NCI-H2029 treated with DMSO at 0.1 percent for 48 hours (cell line): ENCODE data around the gene DTWD2.
"Not testable (repeated sequence)": the region's sequence is repeated elsewhere in the genome, so short reads cannot be mapped to it uniquely, and the experiment has no call there.

Source experiments
- DNase-seq: peaks from one replicate; lab custom pipeline; 2025; lab: John Stamatoyannopoulos, UW

DTWD2 gene

GRCh38 chr5:118996098-118996497 is 7.8 kb upstream of the DTWD2 start:
- no peak for DNase-seq

- DNase-seq: no peak
Observed at GRCh38 chr5:118994595-118994994, 6.2 kb upstream of the DTWD2 start.

GRCh38 chr5:118993118-118993517 is 4.8 kb upstream of the DTWD2 start:
- DNase-seq: not testable (repeated sequence)

- not testable (repeated sequence) for DNase-seq
Observed at GRCh38 chr5:118992055-118992454, 3.7 kb upstream of the DTWD2 start.

- no peak for DNase-seq
Observed at GRCh38 chr5:118990582-118990981, 2.2 kb upstream of the DTWD2 start.

GRCh38 chr5:118989816-118990215 is 1.5 kb upstream of the DTWD2 start:
- no peak for DNase-seq

GRCh38 chr5:118988866-118989180 is 476 bp upstream of the DTWD2 start:
- DNase-seq: peak; percentile 21

- no peak for DNase-seq
Observed at GRCh38 chr5:118984602-118985001, 3.7 kb downstream of the DTWD2 start.

- DNase-seq: no peak
Observed at GRCh38 chr5:118981783-118982182, 6.6 kb downstream of the DTWD2 start.

- DNase-seq: no peak
Observed at GRCh38 chr5:118980438-118980837, 7.9 kb downstream of the DTWD2 start.

GRCh38 chr5:118980017-118980416 is 8.3 kb downstream of the DTWD2 start:
- DNase-seq: no peak

GRCh38 chr5:118973779-118974445 is 14.4 kb downstream of the DTWD2 start:
- DNase-seq: not testable (repeated sequence)

GRCh38 chr5:118968925-118969375 is 19.4 kb downstream of the DTWD2 start:
- DNase-seq: no peak

GRCh38 chr5:118968406-118968911 is 19.9 kb downstream of the DTWD2 start:
- no peak for DNase-seq

- DNase-seq: no peak
Observed at GRCh38 chr5:118967059-118967508, 21.3 kb downstream of the DTWD2 start.

- DNase-seq: no peak
Observed at GRCh38 chr5:118965890-118966289, 22.5 kb downstream of the DTWD2 start.

GRCh38 chr5:118964970-118965369 is 23.4 kb downstream of the DTWD2 start:
- not testable (repeated sequence) for DNase-seq

- not testable (repeated sequence) for DNase-seq
Observed at GRCh38 chr5:118964388-118964787, 24.0 kb downstream of the DTWD2 start.

GRCh38 chr5:118963169-118963568 is 25.2 kb downstream of the DTWD2 start:
- DNase-seq: no peak

GRCh38 chr5:118960557-118960956 is 27.8 kb downstream of the DTWD2 start:
- no peak for DNase-seq

- DNase-seq: no peak
Observed at GRCh38 chr5:118956727-118957126, 31.6 kb downstream of the DTWD2 start.

GRCh38 chr5:118953652-118954005 is 34.7 kb downstream of the DTWD2 start:
- DNase-seq: no peak

- DNase-seq: no peak
Observed at GRCh38 chr5:118952992-118953651, 35.2 kb downstream of the DTWD2 start.

GRCh38 chr5:118952306-118952705 is 36.0 kb downstream of the DTWD2 start:
- not testable (repeated sequence) for DNase-seq
